ENCODE measurements around the gene OR4B1. TPM values are rescaled to one million over a fixed set of nuclear protein-coding genes. Genes with fewer than 3 reads are reported as not detected.
A peak's percentile ranks its signal among the peaks of the same experiment; 100 is the strongest.

Gene OR4B1
- total RNA-seq (not detected), polyA plus RNA-seq (not detected)
- long read RNA-seq, donor 1, result 0 reads
- long read RNA-seq, donor 2, result 0 reads
- long read RNA-seq, donor 3, result 0 reads
- long read RNA-seq, donor 4, result 0 reads

GRCh38 chr11:48216510-48216909, at the start of gene OR4B1:
Gene OR4B1 (plus strand): TSS chr11:48216810. CDS start chr11:48216810, 0 bp downstream.
- no peaks in the 10 kb centered on the region for H3K9me3 ChIP-seq (ENCODE audit: control insufficient read depth, low read length)
- intact Hi-C loops (cut with DNase I), result no loop called here
- no peaks in the 10 kb centered on the region for H3K27me3 ChIP-seq (ENCODE audit: control insufficient read depth, insufficient read depth)
- DNase-seq (no peak), ATAC-seq (no peak)
- no peak within 1 kb of the TSS for H3K27ac ChIP-seq (ENCODE audit: low read length)
- H3K4me1 ChIP-seq (ENCODE audit: control insufficient read depth, insufficient read depth, low read length), result no peaks in the 10 kb centered on the region
- 54% methylated on average over 2 of the region's 2 CpGs for WGBS
- no peak within 1 kb of the TSS for H3K4me3 ChIP-seq (ENCODE audit: low read length)

- DNase-seq, result no peak
- intact Hi-C loops (cut with DNase I), result no loop called here
- Histone ChIP-seq H3K9me3 (ENCODE audit: control insufficient read depth, low read length) (no peaks in the 10 kb centered on the region), H3K4me3 (ENCODE audit: low read length) (no peak overlapping the region), H3K4me1 (ENCODE audit: control insufficient read depth, insufficient read depth, low read length) (peaks cover 4% of the 10 kb centered on the region), H3K27me3 (ENCODE audit: control insufficient read depth, insufficient read depth) (no peaks in the 10 kb centered on the region), H3K27ac (ENCODE audit: low read length) (no peak overlapping the region)
- WGBS, result 88% methylated on average over 6 of the region's 6 CpGs
- no peak for ATAC-seq
Observed at GRCh38 chr11:48167380-48167779, 49.2 kb upstream of the OR4B1 start.

- H3K4me1 ChIP-seq (ENCODE audit: control insufficient read depth, insufficient read depth, low read length), result peaks cover 4% of the 10 kb centered on the region
Observed at GRCh38 chr11:48168815-48169214, 47.8 kb upstream of the OR4B1 start.

GRCh38 chr11:48169259-48169658, 47.4 kb upstream of the OR4B1 start:
- Histone ChIP-seq H3K27me3 (ENCODE audit: control insufficient read depth, insufficient read depth) (no peaks in the 10 kb centered on the region), H3K9me3 (ENCODE audit: control insufficient read depth, low read length) (no peaks in the 10 kb centered on the region), H3K4me3 (ENCODE audit: low read length) (no peak overlapping the region), H3K4me1 (ENCODE audit: control insufficient read depth, insufficient read depth, low read length) (peaks cover 4% of the 10 kb centered on the region), H3K27ac (ENCODE audit: low read length) (peak overlapping the region; percentile 80)
- intact Hi-C loops (cut with DNase I), result no loop called here
- DNase-seq (no peak), ATAC-seq (peak; percentile 5)
- 36% methylated on average over 6 of the region's 6 CpGs for WGBS

More at GRCh38 chr11:48168815-48169214, 47.8 kb upstream of the OR4B1 start:
- intact Hi-C loops (cut with DNase I), result no loop called here
- WGBS, result 82% methylated on average over 6 of the region's 6 CpGs
- Histone ChIP-seq H3K27me3 (ENCODE audit: control insufficient read depth, insufficient read depth) (no peaks in the 10 kb centered on the region), H3K27ac (ENCODE audit: low read length) (no peak overlapping the region), H3K4me3 (ENCODE audit: low read length) (no peak overlapping the region), H3K9me3 (ENCODE audit: control insufficient read depth, low read length) (no peaks in the 10 kb centered on the region)
- ATAC-seq, result no peak
- no peak for DNase-seq

GRCh38 chr11:48169717-48170116, 46.9 kb upstream of the OR4B1 start:
- no peak overlapping the region for H3K4me3 ChIP-seq (ENCODE audit: low read length)
- no peaks in the 10 kb centered on the region for H3K9me3 ChIP-seq (ENCODE audit: control insufficient read depth, low read length)
- WGBS, result 20% methylated on average over 7 of the region's 7 CpGs
- peak; percentile 78 to 80 for ATAC-seq
- peak overlapping the region; percentile 80 for H3K27ac ChIP-seq (ENCODE audit: low read length)
- intact Hi-C loops (cut with DNase I), result no loop called here
- peaks cover 4% of the 10 kb centered on the region for H3K4me1 ChIP-seq (ENCODE audit: control insufficient read depth, insufficient read depth, low read length)
- DNase-seq, result peak; percentile 38 to 80 (median 77)
- H3K27me3 ChIP-seq (ENCODE audit: control insufficient read depth, insufficient read depth), result no peaks in the 10 kb centered on the region

GRCh38 chr11:48170241-48171233, 46.1 kb upstream of the OR4B1 start:
- Histone ChIP-seq H3K4me3 (ENCODE audit: low read length) (no peak overlapping the region), H3K9me3 (ENCODE audit: control insufficient read depth, low read length) (no peaks in the 10 kb centered on the region), H3K27me3 (ENCODE audit: control insufficient read depth, insufficient read depth) (no peaks in the 10 kb centered on the region), H3K27ac (ENCODE audit: low read length) (peak overlapping the region; percentile 80), H3K4me1 (ENCODE audit: control insufficient read depth, insufficient read depth, low read length) (peaks cover 4% of the 10 kb centered on the region)
- WGBS, result 42% methylated on average over 10 of the region's 10 CpGs
- peak; percentile 20 to 29 for ATAC-seq
- intact Hi-C loops (cut with DNase I), result no loop called here
- DNase-seq, result peak in 1 of 3 donors; percentile 47

GRCh38 chr11:48172818-48173609, 43.6 kb upstream of the OR4B1 start:
- Histone ChIP-seq H3K4me3 (ENCODE audit: low read length) (no peak overlapping the region), H3K27ac (ENCODE audit: low read length) (peak overlapping the region; percentile 49), H3K9me3 (ENCODE audit: control insufficient read depth, low read length) (no peaks in the 10 kb centered on the region), H3K27me3 (ENCODE audit: control insufficient read depth, insufficient read depth) (no peaks in the 10 kb centered on the region), H3K4me1 (ENCODE audit: control insufficient read depth, insufficient read depth, low read length) (peaks cover 6% of the 10 kb centered on the region)
- ATAC-seq (peak; percentile 74 to 82), DNase-seq (peak; percentile 54 to 82 (median 77))
- WGBS, result 29% methylated on average over 14 of the region's 14 CpGs
- intact Hi-C loops (cut with DNase I), result no loop called here

- peak overlapping the region; percentile 79 for H3K27ac ChIP-seq (ENCODE audit: low read length)
- no peaks in the 10 kb centered on the region for H3K27me3 ChIP-seq (ENCODE audit: control insufficient read depth, insufficient read depth)
- ATAC-seq (peak; percentile 13 to 23), DNase-seq (peak in 1 of 3 donors; percentile 46)
- 51% methylated on average over 4 of the region's 4 CpGs for WGBS
- no peak overlapping the region for H3K4me3 ChIP-seq (ENCODE audit: low read length)
- H3K9me3 ChIP-seq (ENCODE audit: control insufficient read depth, low read length), result no peaks in the 10 kb centered on the region
- H3K4me1 ChIP-seq (ENCODE audit: control insufficient read depth, insufficient read depth, low read length), result peaks cover 2% of the 10 kb centered on the region
- intact Hi-C loops (cut with DNase I), result no loop called here
Observed at GRCh38 chr11:48177661-48178060, 38.9 kb upstream of the OR4B1 start.

GRCh38 chr11:48180627-48181026, 36.0 kb upstream of the OR4B1 start:
- Histone ChIP-seq H3K4me3 (ENCODE audit: low read length) (no peak overlapping the region), H3K27ac (ENCODE audit: low read length) (no peak overlapping the region), H3K4me1 (ENCODE audit: control insufficient read depth, insufficient read depth, low read length) (peaks cover 2% of the 10 kb centered on the region), H3K9me3 (ENCODE audit: control insufficient read depth, low read length) (no peaks in the 10 kb centered on the region), H3K27me3 (ENCODE audit: control insufficient read depth, insufficient read depth) (no peaks in the 10 kb centered on the region)
- ATAC-seq, result no peak
- intact Hi-C loops (cut with DNase I), result no loop called here
- DNase-seq, result no peak
- 82% methylated on average over 6 of the region's 6 CpGs for WGBS

GRCh38 chr11:48182860-48183526, 33.6 kb upstream of the OR4B1 start:
- 47% methylated on average over 4 of the region's 4 CpGs for WGBS
- intact Hi-C loops (cut with DNase I), result no loop called here
- H3K4me1 ChIP-seq (ENCODE audit: control insufficient read depth, insufficient read depth, low read length), result peaks cover under 1% of the 10 kb centered on the region
- peak overlapping the region; percentile 80 for H3K27ac ChIP-seq (ENCODE audit: low read length)
- H3K9me3 ChIP-seq (ENCODE audit: control insufficient read depth, low read length), result no peaks in the 10 kb centered on the region
- no peaks in the 10 kb centered on the region for H3K27me3 ChIP-seq (ENCODE audit: control insufficient read depth, insufficient read depth)
- H3K4me3 ChIP-seq (ENCODE audit: low read length), result no peak overlapping the region
- DNase-seq (no peak), ATAC-seq (peak; percentile 89 to 94)

Measured in right cardiac atrium (tissue), 5 donors.